Measurements from ENCODE around the gene ENPP4. TPM values are rescaled to one million over a fixed set of nuclear protein-coding genes. Genes with fewer than 3 reads are reported as not detected.
"Not testable (repeated sequence)": the region's sequence is repeated elsewhere in the genome, so short reads cannot be mapped to it uniquely, and the experiment has no call there.

The ENPP4 gene
- total and polyA plus RNA-seq, 2 of the 4 experiments (the other 2 are of a cell fraction), result under 0.01 to 0.03 TPM

GRCh38 chr6:46085688-46086087 lies 44.1 kb upstream of the ENPP4 start:
- intact Hi-C loops (cut with micrococcal nuclease); H3K9ac ChIP-seq (ENCODE audit: low read depth, low read length); BruUV-seq (replicated peaks); H3K56ac ChIP-seq (ENCODE audit: extremely low read depth, insufficient read depth, low read length); H2BK15ac ChIP-seq (ENCODE audit: low read depth, low read length); H4K5ac ChIP-seq (ENCODE audit: low read depth, low read length); H3K18ac ChIP-seq (ENCODE audit: low read depth, low read length); H3K4me3 ChIP-seq (ENCODE audit: insufficient read depth, low read depth, low read length); H4K20me1 ChIP-seq (ENCODE audit: insufficient read depth, low read length); H3K27ac ChIP-seq (ENCODE audit: insufficient read depth, low read length); H4K91ac ChIP-seq (ENCODE audit: insufficient read depth, low read depth, low read length); H2BK5ac ChIP-seq (ENCODE audit: low read depth, low read length, poor library complexity, severe bottlenecking); CTCF ChIA-PET; H3K4me2 ChIP-seq (ENCODE audit: low read depth, low read length); H3K79me1 ChIP-seq (ENCODE audit: low read depth in 1 of 2, low read length in 2 of 2); H2AK5ac ChIP-seq (ENCODE audit: low read depth, low read length); H2AK9ac ChIP-seq (replicated peaks; ENCODE audit: low read depth, low read length, poor library complexity); DNase-seq; H3K23ac ChIP-seq (ENCODE audit: low read depth, low read length); H3K4me1 ChIP-seq (ENCODE audit: control insufficient read depth, insufficient read depth, low read length); H3K14ac ChIP-seq (replicated peaks; ENCODE audit: low read depth, low read length); H2BK120ac ChIP-seq (ENCODE audit: low read depth, low read length); ATAC-seq (ENCODE audit: low read depth); H4K8ac ChIP-seq (ENCODE audit: low read depth in 2 of 2, low read length in 2 of 2); POLR2A ChIA-PET (ENCODE audit: unreplicated experiment); H3K27me3 ChIP-seq (ENCODE audit: control insufficient read depth, insufficient read depth, low read length); in situ Hi-C loops (cut with MboI; ENCODE audit: low sequenced_read_pairs); H2BK20ac ChIP-seq (ENCODE audit: low read depth, low read length); H3K36me3 ChIP-seq (ENCODE audit: control insufficient read depth, insufficient read depth, low read length); H3K9me3 ChIP-seq (ENCODE audit: control insufficient read depth, insufficient read depth, low read length); dilution Hi-C loops (cut with HindIII; ENCODE audit: low sequenced_read_pairs, unreplicated experiment); H3K4ac ChIP-seq (ENCODE audit: low read depth, low read length); H3K9me1 ChIP-seq (ENCODE audit: insufficient read depth, low read length); H2AFZ ChIP-seq (replicated peaks; ENCODE audit: low read length, poor library complexity): not testable (repeated sequence)
- 40% methylated on average over 1 of the region's 10 CpGs; no CpG with 5 or more reads in 1 of the 2 experiments for WGBS, 2 experiments (ENCODE audit: extremely low coverage in 2 of 2, insufficient read length in 1 of 2)

Measured in IMR-90 (cell line).